GM12872 (cell line): ENCODE measurements around the gene ABTB2.

Experiments
- TF ChIP-seq, protein P1 (sequence below): IDR thresholded peaks from 3 replicates; pipeline ENCODE4 v1.5.1; 2011; ENCODE audit warnings: low read depth, mild to moderate bottlenecking, low read length, moderate library complexity; ENCODE audit not compliant: insufficient read depth

The ABTB2 gene

DNA sequence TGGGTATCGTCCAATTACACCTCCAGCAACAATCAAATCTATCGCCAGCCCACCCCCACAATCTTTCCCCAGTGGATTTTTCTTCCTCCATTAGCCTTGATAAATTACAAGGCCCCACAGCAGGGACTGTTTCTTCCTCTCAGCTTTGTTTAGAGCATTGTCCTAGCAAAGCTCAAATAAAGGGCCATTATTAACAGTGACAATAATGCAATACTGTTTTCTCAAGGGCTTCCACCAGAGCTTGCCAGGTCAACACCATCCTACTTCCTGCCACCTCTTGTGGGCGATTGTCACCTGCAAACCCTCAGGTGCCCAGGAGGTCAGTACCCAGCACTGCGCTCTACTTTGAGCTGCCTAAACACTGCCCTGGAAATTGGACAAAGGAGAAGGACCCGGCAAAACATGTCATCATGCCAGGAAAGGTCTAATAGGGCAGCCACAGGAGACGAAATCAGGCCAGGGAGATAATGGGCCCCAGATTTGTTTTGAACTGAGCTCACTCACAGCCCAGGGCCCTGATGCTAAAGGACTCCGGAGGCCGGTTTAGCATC is 95.2 kb downstream of the ABTB2 start:
- TF ChIP-seq, protein P1, sequence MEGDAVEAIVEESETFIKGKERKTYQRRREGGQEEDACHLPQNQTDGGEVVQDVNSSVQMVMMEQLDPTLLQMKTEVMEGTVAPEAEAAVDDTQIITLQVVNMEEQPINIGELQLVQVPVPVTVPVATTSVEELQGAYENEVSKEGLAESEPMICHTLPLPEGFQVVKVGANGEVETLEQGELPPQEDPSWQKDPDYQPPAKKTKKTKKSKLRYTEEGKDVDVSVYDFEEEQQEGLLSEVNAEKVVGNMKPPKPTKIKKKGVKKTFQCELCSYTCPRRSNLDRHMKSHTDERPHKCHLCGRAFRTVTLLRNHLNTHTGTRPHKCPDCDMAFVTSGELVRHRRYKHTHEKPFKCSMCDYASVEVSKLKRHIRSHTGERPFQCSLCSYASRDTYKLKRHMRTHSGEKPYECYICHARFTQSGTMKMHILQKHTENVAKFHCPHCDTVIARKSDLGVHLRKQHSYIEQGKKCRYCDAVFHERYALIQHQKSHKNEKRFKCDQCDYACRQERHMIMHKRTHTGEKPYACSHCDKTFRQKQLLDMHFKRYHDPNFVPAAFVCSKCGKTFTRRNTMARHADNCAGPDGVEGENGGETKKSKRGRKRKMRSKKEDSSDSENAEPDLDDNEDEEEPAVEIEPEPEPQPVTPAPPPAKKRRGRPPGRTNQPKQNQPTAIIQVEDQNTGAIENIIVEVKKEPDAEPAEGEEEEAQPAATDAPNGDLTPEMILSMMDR, result no peak

DNA sequence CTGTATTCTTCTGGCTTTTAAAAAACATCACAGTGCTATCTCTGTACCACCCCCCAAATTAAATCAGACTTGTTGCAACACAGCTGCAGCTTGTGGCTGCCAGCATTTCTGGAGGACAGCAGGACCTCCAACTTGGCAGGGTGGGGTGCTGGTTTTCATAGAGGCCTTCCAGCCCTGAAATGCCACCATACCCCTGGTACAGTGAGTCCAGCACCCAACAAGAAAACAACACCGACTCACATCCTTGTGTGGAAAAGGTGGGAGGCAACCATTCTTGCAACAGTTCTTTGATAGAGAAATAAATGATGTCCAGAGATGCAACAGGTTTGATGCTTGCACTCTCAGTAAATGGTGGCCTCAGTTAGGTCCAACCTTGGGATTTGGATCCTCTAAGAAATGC is 96.0 kb downstream of the ABTB2 start:
- TF ChIP-seq, protein P1, result no peak

DNA sequence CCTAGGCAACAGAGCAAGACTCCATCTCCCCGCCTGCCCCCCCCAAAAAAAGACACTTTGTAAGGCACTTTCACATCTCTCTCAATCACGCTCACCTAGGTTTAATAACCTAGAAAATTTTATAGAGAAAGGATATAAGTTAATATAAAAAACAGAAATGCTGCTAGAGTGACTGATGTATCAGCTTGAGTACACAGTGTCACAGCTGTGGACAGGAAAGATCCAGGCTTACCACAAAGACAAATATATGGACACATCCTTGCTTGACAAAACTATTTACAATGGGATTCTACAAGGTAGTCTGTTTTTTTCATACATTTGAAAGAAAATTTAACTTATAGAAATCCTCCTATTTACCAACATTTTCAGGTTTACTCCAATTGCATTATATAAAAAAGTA is 96.7 kb downstream of the ABTB2 start:
- TF ChIP-seq, protein P1, result no peak

DNA sequence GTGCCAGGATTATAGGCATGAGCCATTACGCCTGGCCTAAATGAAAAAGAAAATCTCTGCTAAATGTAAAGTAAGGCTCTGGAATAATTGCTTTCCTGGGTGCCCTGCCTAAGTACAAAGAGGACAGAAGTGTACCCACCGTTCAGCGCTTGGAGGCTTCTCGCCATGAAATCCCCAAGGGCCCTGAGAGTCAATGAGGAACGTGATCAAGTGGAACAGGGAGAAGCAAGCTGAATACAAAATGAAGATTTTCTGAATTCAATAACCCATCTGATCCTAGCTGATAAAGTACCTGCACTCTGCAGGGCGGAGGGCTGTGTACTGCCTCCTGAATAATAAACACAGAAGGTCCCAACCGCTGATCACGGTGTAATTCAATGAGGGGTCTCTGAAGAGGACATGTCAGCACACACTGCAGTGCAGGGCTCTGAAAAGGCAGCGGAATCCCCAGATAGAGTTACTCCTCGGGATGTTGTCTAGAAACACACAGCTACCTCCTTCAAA is 97.7 kb downstream of the ABTB2 start:
- TF ChIP-seq, protein P1, result no peak

DNA sequence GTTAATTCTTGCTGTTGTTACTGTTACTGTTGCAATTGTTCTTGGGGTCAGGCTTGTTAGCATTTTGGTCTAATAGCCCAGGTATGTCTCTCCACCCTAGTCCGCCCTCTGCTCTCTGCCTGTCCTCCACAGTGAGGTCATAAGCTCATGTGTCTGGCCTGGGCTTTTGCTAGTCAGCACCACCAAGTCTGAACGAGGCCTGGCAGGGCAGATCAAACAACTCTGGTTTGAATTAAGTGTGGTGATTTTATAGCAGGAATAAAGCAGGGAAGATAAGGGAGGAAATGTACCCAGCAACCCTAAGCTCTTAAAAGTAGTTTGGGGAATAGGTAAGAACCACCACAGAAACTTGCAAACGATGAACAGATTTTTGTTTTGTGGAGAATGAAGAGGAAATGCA is 98.7 kb downstream of the ABTB2 start:
- TF ChIP-seq, protein P1, result no peak

DNA sequence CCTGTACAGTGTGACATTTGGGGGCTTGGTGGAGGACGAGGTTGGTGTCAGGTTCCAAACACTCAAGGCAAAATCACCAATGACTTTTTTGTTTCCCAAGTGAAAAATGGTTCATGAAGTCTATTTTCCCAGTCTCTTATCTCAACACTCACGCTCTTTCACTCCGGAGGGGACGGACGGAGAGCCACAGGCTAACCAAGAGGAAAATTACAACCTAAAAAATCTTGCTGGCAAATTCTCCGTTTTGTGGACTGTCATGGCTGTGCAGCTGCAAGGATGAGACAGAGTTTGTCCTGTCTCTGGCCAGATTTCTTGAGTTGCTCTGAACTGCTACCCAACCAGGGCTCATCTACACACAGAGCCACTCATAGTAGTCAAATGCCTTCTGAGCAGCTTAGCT is 101.2 kb downstream of the ABTB2 start:
- TF ChIP-seq, protein P1, result no peak

DNA sequence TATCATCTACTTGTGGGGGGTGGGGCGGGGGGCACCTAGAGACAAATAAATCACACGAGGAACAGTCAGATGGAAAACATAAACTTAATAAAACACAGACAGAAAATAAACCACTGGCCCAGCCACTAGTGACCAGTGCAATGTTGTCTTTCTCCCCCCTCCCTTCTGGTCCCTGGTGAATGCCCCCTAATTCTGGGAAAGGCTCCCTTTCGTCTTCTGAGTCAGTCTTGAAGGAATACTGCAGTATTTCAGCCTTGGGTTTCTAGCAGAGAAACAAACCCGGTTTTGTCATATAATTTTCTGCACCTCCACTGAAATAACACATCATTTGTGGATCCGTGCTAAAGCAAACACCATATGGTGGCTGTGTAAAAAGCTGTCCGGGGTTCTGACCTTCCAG is 101.7 kb downstream of the ABTB2 start:
- TF ChIP-seq, protein P1, result no peak
